Thymus (tissue), 11 donors: ENCODE results near the gene SLC5A2. TPM values are rescaled to one million over a fixed set of nuclear protein-coding genes. Genes with fewer than 3 reads are reported as not detected.
"Not testable (repeated sequence)": the region's sequence is repeated elsewhere in the genome, so short reads cannot be mapped to it uniquely, and the experiment has no call there.

Experiments used
- DNase-seq, 9 donors: peaks; one replicate each; pipeline ENCODE4 v3.0.0-alpha.2; 2013; ENCODE audit warnings: low spot score in 9 of 9, low read depth in 6 of 9, missing footprints in 1 of 9
- H3K27ac ChIP-seq, 2 donors: one replicate each; pipeline ENCODE4 v1.5.1; 2013; ENCODE audit warnings: control low read depth in 1 of 2, low read depth in 1 of 2, low read length in 1 of 2, mild to moderate bottlenecking in 1 of 2, moderate library complexity in 1 of 2
- H3K27me3 ChIP-seq, 2 donors: one replicate each; pipeline ENCODE4 v1.5.1; 2013; ENCODE audit warnings: low read length in 1 of 2; ENCODE audit not compliant: control insufficient read depth in 2 of 2, insufficient read depth in 1 of 2
- H3K36me3 ChIP-seq, 2 donors: one replicate each; pipeline ENCODE4 v1.5.1; 2013; ENCODE audit warnings: low read length in 1 of 2, mild to moderate bottlenecking in 1 of 2, moderate library complexity in 1 of 2; ENCODE audit not compliant: control insufficient read depth in 2 of 2, insufficient read depth in 2 of 2
- H3K4me1 ChIP-seq, 2 donors: one replicate each; pipeline ENCODE4 v1.5.1; 2013; ENCODE audit warnings: low read length in 2 of 2; ENCODE audit not compliant: control insufficient read depth in 2 of 2, insufficient read depth in 2 of 2
- H3K4me3 ChIP-seq, 2 donors: one replicate each; pipeline ENCODE4 v1.5.1; 2013; ENCODE audit warnings: low read length in 2 of 2, control low read depth in 1 of 2, mild to moderate bottlenecking in 1 of 2
- H3K9me3 ChIP-seq, 2 donors: one replicate each; pipeline ENCODE4 v1.5.1; 2013; ENCODE audit warnings: low read length in 1 of 2, mild to moderate bottlenecking in 1 of 2; ENCODE audit not compliant: control insufficient read depth in 2 of 2, insufficient read depth in 1 of 2
- WGBS: extraction: QIAGEN DNeasy Blood & Tissue Kit; methylation state at CpG from one replicate; pipeline ENCODE4 v1.1.7; 2013; 5-methylcytosine and 5-hydroxymethylcytosine counted together
- polyA plus RNA-seq: library from polyadenylated mRNA; stranded (reverse); fragments of 200-250 nt; gene quantifications from one replicate; pipeline ENCODE4 v1.2.3, GENCODE V29; 2013
- total RNA-seq: library from RNA; stranded (reverse); fragments of 120-200 nt; gene quantifications from one replicate; pipeline ENCODE4 v1.2.4, GENCODE V29; 2013
- donor health status: healthy.

SLC5A2 gene
- total and polyA plus RNA-seq, 2 donors, result 0.14 to 2.8 TPM

- 84% methylated on average over 6 of the region's 6 CpGs for WGBS
- H3K27ac ChIP-seq, result no peak overlapping the region
Observed at GRCh38 chr16:31513126-31513525, 30.2 kb downstream of the SLC5A2 start.

DNA sequence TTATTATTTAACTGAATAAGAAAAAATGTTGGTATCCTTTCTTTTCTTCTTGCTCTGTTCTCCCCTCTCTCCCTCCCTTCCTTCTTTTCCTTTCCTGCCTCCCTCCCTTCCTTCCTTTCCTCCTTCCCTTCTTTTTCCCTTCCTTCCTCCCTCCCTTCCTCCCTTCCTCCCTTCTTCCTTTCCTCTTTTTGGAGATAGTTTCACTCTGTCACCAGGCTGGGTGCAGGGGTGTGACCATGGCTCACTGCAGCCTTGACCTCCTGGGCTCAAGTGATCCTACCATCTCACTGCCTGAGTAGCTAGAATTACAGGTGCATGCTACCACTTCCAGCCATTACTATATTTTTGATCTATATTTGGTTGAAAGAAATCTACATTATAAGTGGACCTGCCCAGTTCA lies 31.0 kb downstream of the SLC5A2 start:
- Histone ChIP-seq H3K36me3 (no peaks in the 10 kb centered on the region), H3K27ac (no peak overlapping the region), H3K9me3 (no peaks in the 10 kb centered on the region), H3K27me3 (no peaks in the 10 kb centered on the region), H3K4me3 (no peak overlapping the region), H3K4me1 (peaks cover 0 to 4% of the 10 kb centered on the region in 2 donors)
- DNase-seq, result no peak

More at GRCh38 chr16:31513126-31513525, 30.2 kb downstream of the SLC5A2 start:
- DNase-seq, result no peak
- H3K36me3 ChIP-seq, result no peaks in the 10 kb centered on the region
- H3K27me3 ChIP-seq, result no peaks in the 10 kb centered on the region
- H3K4me1 ChIP-seq, result peaks cover 0 to 7% of the 10 kb centered on the region in 2 donors
- H3K4me3 ChIP-seq, result no peak overlapping the region
- no peaks in the 10 kb centered on the region for H3K9me3 ChIP-seq

- 94% methylated on average over 4 of the region's 4 CpGs for WGBS
- Histone ChIP-seq H3K9me3 (no peaks in the 10 kb centered on the region), H3K27ac (no peak overlapping the region), H3K36me3 (no peaks in the 10 kb centered on the region), H3K4me1 (no peaks in the 10 kb centered on the region), H3K4me3 (no peak overlapping the region), H3K27me3 (no peaks in the 10 kb centered on the region)
- DNase-seq, result no peak
Observed at GRCh38 chr16:31517800-31518402, 35.0 kb downstream of the SLC5A2 start.

DNA sequence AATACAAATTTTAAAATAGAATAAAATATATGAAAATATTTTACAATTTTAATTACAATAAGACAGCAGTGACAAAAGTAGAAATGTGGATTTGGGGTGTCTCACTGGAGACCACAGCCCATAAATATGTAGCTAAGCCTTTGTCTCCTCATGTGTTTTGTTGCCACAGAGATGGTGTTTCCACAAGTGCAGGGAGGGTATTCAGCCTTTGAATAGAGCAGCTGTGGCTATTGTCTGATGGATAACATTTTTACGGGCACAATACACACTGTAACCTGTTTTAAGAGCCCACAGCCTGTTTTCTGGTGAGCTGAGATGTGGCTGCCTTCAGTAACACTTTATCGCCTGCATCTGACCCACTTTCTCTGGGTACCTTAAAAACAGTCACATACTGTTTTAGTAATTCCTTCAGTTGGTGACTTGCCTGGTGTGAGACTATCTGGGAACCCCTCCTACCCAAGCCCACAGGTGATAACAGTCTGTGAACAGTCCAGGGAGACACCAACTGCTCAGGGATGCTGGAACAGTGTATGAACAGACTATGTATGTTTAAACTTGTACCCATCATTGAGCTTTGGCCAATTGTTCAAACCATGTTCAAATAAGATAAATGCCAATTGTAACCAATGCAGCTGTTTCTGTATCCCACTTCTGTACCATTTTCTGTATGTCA lies 37.0 kb downstream of the SLC5A2 start:
- H3K4me1 ChIP-seq, result no peaks in the 10 kb centered on the region

GRCh38 chr16:31521368-31521767 lies 38.4 kb downstream of the SLC5A2 start:
- WGBS, result 96% methylated on average over 3 of the region's 3 CpGs
- H3K27ac ChIP-seq, result no peak overlapping the region
- H3K36me3 ChIP-seq, result no peaks in the 10 kb centered on the region
- no peak for DNase-seq
- no peaks in the 10 kb centered on the region for H3K4me1 ChIP-seq
- no peaks in the 10 kb centered on the region for H3K9me3 ChIP-seq
- H3K27me3 ChIP-seq, result no peaks in the 10 kb centered on the region
- H3K4me3 ChIP-seq, result no peak overlapping the region

More for the DNA sequence above, 37.0 kb downstream of the SLC5A2 start:
- H3K36me3 ChIP-seq, result no peaks in the 10 kb centered on the region
- 97% methylated on average over 2 of the region's 2 CpGs for WGBS
- H3K4me3 ChIP-seq, result no peak overlapping the region
- no peak for DNase-seq
- H3K9me3 ChIP-seq, result no peaks in the 10 kb centered on the region
- no peak overlapping the region for H3K27ac ChIP-seq
- no peaks in the 10 kb centered on the region for H3K27me3 ChIP-seq

- Histone ChIP-seq H3K27ac (no peak overlapping the region), H3K4me1 (no peaks in the 10 kb centered on the region), H3K9me3 (no peaks in the 10 kb centered on the region), H3K36me3 (no peaks in the 10 kb centered on the region), H3K4me3 (no peak overlapping the region), H3K27me3 (no peaks in the 10 kb centered on the region)
- WGBS, result 94% methylated on average over 6 of the region's 6 CpGs
- no peak for DNase-seq
Observed at GRCh38 chr16:31522071-31522470, 39.1 kb downstream of the SLC5A2 start.

DNA sequence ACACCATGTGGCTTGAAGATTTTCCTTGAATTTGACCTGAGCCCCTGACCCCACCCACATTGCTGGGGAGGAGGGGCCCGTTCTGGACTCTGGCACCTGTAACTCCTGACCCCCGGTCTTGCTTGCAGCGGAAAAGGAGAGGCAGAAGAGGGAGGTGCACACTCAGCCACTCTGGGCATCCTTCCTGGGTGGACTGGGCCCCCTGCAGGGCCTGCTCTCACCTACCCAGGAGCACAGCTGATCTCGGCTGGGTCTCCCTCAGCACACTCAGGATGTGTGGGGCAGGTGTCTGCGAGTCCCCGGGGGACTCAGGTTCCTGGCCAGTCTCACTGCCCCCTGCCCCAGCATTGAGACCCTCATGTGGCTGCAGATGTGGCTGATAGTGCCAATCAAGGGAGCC lies 40.8 kb downstream of the SLC5A2 start:
- not testable (repeated sequence) for H3K4me3 ChIP-seq, DNase-seq, H3K4me1 ChIP-seq, H3K36me3 ChIP-seq, H3K27ac ChIP-seq, H3K9me3 ChIP-seq
- H3K27me3 ChIP-seq, result peaks cover 0 to 12% of the 10 kb centered on the region in 2 donors
- WGBS, result 91% methylated on average over 4 of the region's 6 CpGs

DNA sequence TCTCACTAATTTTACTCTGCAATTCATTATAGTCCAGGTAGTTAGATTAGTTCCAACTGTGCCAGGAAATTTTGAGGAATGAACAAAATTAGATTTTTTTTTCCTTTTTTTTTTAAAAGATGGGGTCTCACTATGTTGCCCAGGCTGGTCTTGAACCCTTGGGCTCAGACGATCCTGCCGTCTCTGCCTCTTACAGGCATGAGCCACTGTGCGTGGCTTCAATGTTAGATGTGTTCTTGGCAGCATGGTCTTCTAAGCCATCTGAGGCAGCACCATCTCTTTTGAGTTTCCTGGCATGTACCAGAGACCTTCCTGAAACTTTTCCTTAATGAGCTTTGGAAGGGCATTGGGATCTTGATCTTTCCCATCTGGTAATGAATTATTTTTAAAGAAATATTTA lies 42.2 kb downstream of the SLC5A2 start:
- no peak overlapping the region for H3K4me3 ChIP-seq
- peaks cover 6 to 25% of the 10 kb centered on the region in 2 donors for H3K27me3 ChIP-seq
- H3K4me1 ChIP-seq, result peaks cover 0 to 5% of the 10 kb centered on the region in 2 donors
- no peak overlapping the region for H3K27ac ChIP-seq
- 98% methylated on average over 3 of the region's 3 CpGs for WGBS
- no peaks in the 10 kb centered on the region for H3K9me3 ChIP-seq
- DNase-seq, result no peak
- no peaks in the 10 kb centered on the region for H3K36me3 ChIP-seq

DNA sequence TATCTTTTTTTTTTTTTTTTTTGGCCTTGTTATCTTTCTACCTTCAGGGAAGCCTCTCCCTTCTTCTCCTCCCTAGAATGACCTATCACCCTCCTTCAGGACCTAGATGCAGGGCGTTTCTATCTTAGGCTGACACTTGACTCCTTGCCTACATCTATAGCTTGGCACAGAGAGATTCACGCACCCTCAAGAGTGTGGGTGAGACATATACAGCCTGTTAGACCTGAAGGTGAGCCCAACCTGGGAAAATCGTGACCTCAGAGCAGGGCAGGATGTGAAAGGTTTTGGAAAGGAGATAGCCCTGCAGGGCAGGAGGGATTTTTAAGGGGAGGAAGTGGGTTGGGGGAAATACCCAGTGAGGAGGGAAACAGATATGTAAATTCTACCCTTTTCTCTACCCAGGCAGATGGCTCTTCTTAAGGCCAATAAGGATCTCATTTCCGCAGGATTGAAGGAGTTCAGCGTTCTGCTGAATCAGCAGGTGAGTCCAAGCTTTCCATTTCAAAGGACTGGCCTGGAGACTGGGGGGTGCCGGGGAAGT lies 44.9 kb downstream of the SLC5A2 start, which contains the start of gene AHSP:
Gene AHSP (plus strand): TSS at position 167 of the 541 bp plus-strand sequence. CDS start 240 bp downstream, at position 407.
- Histone ChIP-seq H3K4me3 (no peak within 1 kb of the TSS), H3K27ac (no peak within 1 kb of the TSS), H3K9me3 (no peaks in the 10 kb centered on the region), H3K4me1 (peaks cover 0 to 5% of the 10 kb centered on the region in 2 donors), H3K27me3 (peaks cover 6 to 25% of the 10 kb centered on the region in 2 donors), H3K36me3 (no peaks in the 10 kb centered on the region)
- no peak for DNase-seq
- WGBS, result 89% methylated on average over 6 of the region's 6 CpGs
